Skeletal muscle satellite cell (primary cell): ENCODE data around the gene FOXN3.

Experiments
- H3K27me3 ChIP-seq: 2 replicates; pipeline ENCODE4 v1.7.0; 2013; ENCODE audit warnings: low read length; ENCODE audit not compliant: control insufficient read depth, insufficient read depth
- H3K36me3 ChIP-seq: 2 replicates; pipeline ENCODE4 v1.7.0; 2013; ENCODE audit warnings: mild to moderate bottlenecking, control low read depth, low read length; ENCODE audit not compliant: insufficient read depth
- H3K4me1 ChIP-seq: 2 replicates; pipeline ENCODE4 v1.7.0; 2013; ENCODE audit warnings: low read length; ENCODE audit not compliant: control insufficient read depth, insufficient read depth
- H3K4me2 ChIP-seq: 2 replicates; pipeline ENCODE4 v1.7.0; 2013; ENCODE audit warnings: mild to moderate bottlenecking, low read length
- H3K4me3 ChIP-seq: 2 replicates; pipeline ENCODE4 v1.7.0; 2013; ENCODE audit warnings: low read length
- H3K9ac ChIP-seq: 2 replicates; pipeline ENCODE4 v1.7.0; 2013; ENCODE audit warnings: mild to moderate bottlenecking, low read depth, low read length, moderate library complexity
- H3K9me3 ChIP-seq: replicated peaks from 2 replicates; pipeline ENCODE4 v1.7.0; 2013; ENCODE audit warnings: mild to moderate bottlenecking, control low read depth, low read length

FOXN3 gene

DNA sequence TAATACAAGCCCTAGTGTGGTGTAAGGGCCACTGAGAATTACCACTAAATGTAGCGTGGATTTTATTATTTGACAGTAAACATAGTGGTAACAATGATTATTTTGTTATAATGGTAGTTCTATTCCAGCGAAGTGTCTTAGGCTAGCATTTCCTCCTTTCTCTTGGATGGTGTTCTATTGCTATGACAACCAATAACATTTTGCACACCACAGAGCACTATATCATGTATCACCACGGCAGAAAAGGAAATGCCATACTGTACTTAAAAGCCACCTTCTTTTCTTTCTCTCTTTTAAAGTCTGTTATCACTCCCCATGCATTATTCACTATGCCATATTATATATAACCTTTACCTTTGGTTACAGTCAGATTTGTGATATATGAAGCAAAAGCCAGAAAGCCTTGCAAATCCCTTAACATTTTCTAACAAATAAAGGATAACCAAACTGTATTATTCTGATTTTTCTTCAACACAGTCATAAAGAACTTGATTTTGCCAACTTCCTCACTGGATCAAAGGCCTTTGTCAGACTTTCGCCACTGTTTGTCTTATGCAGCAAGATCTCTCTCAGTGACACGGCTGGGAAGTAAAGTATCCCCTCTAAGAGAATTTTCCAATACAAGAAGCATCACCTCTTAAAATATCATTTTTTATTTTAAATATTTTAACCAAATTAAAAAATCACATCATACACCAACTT is 195.8 kb downstream of the FOXN3 start:
- Histone ChIP-seq H3K9ac (peak overlapping the region; percentile 27), H3K4me3 (no peak overlapping the region), H3K36me3 (peaks cover 10% of the 10 kb centered on the region)

DNA sequence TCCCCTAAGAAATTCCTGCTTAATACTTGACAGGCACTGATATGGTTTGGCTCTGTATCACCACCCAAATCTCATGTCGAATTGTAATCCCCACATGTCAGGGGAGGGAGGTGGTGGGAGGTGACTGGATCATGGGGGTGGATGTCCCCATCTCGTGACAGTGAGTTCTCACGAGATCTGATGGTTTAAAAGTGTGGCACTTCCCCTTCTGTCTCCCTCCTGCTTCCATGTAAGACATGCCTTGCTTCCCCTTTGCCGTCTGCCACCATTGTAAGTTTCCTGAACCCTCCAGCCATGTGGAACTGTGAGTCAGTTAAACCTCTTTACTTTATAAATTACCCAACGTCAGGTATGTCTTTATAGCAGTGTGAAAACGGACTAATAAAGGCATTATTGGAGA is 198.0 kb downstream of the FOXN3 start:
- Histone ChIP-seq H3K27me3 (no peaks in the 10 kb centered on the region), H3K9ac (no peak overlapping the region), H3K4me2 (no peak overlapping the region), H3K36me3 (peaks cover 10% of the 10 kb centered on the region), H3K4me1 (peaks cover 24% of the 10 kb centered on the region), H3K9me3 (no peaks in the 10 kb centered on the region), H3K4me3 (no peak overlapping the region)

More for the DNA sequence above, 195.8 kb downstream of the FOXN3 start:
- Histone ChIP-seq H3K27me3 (no peaks in the 10 kb centered on the region), H3K4me1 (peaks cover 12% of the 10 kb centered on the region), H3K9me3 (no peaks in the 10 kb centered on the region), H3K4me2 (peak overlapping the region; percentile 48)

DNA sequence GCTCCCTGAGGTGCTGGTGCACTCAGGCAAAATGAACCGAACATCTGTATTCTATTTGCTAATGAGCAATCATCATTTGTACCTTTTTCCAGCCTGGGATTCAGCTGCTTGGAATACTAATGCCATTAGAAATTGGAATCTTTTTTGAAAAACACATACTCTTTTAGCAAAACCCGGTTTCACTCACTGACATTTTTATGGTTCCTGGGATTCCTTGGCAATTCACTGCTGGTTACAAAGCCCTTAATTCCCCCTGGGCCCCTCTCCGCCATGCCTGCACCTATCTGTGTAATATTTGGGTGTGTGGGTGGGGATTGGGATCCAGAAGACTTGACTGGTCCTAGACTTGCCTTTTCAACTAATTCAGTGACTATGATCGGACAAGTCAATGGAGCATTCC is 199.1 kb downstream of the FOXN3 start:
- Histone ChIP-seq H3K36me3 (peaks cover 10% of the 10 kb centered on the region), H3K4me2 (no peak overlapping the region), H3K27me3 (no peaks in the 10 kb centered on the region), H3K9me3 (no peaks in the 10 kb centered on the region), H3K9ac (no peak overlapping the region), H3K4me3 (no peak overlapping the region), H3K4me1 (peaks cover 24% of the 10 kb centered on the region)

DNA sequence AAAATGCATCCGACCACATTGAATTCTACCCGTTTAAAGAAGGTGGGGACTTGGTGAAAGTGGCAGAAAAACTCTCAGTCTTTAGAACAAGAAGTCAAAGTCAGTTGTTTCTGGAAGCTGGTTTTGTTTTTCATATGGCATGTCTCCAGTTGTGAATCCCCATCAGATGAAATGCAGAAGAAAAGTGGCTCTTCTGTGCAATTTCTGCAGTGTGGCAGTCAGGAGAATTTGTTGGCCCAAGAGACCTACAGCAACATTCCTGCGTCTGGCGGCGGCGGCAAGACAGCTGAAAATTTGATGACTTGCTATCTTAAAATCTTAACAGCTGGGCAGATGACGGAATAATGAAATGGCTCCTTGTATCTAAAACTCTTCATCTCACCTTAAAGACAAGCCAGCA is 201.5 kb downstream of the FOXN3 start:
- no peak overlapping the region for H3K4me3 ChIP-seq
- no peak overlapping the region for H3K4me2 ChIP-seq
- peak overlapping the region; percentile 38 for H3K9ac ChIP-seq
- H3K36me3 ChIP-seq: peaks cover 14% of the 10 kb centered on the region
- peaks cover 16% of the 10 kb centered on the region for H3K4me1 ChIP-seq
- H3K27me3 ChIP-seq: no peaks in the 10 kb centered on the region
- no peaks in the 10 kb centered on the region for H3K9me3 ChIP-seq

DNA sequence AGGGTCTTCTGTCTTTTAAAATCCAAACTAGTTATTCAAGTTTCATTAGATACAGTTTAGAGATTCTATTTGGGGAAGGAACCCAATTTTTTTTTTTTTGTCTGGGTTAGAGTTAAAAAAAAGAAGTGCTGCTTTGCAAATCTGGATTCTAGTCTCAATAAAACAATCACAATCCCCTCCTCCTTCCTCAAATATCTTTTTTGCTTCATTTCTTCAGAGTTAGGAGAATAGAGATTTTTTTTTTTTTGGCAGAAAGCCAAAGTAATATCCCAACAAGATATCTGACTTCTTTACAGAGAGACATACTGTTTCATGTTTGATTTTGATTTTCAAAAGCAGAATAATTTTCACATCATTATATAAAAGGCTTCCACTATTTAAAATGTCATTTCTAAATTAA is 201.9 kb downstream of the FOXN3 start:
- H3K36me3 ChIP-seq: peaks cover 14% of the 10 kb centered on the region
- H3K9me3 ChIP-seq: no peaks in the 10 kb centered on the region
- no peak overlapping the region for H3K4me3 ChIP-seq
- H3K9ac ChIP-seq: peak overlapping the region; percentile 38
- no peaks in the 10 kb centered on the region for H3K27me3 ChIP-seq
- H3K4me2 ChIP-seq: no peak overlapping the region
- H3K4me1 ChIP-seq: peaks cover 16% of the 10 kb centered on the region

DNA sequence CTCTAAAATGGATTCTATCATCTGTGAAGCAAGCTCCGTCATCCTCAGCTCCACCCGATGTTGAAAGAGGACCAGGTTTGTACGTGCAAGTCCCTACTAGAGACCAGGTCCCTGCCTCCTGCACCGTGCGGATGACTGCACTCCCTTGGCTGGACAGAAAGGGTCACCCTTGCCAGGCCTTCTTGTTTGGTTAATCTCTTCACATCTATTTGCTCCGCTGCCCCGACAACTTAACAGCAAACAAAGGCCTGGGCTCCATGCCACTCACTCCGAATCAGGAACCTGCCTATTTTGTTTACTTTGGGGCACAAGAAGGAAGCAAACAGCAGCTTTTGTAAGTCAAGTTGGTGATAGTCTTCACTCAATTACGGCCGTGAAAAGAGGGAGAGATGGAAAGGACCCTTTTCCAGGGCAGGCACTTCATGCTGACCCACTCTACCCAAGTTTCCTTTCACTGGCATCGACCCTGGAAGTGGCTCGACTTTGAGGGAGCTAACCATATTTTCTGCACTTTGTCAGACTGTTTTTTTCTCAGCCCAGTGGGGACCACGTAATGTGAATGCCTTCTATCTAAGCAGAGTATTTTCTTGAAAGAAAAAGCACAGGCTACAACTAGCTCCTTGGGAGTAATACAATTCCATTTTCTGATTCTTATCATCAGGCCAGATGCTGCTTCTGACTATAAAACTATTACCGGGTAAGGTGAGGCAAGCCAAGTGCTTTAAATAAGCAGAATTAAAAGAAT is 202.6 kb downstream of the FOXN3 start:
- Histone ChIP-seq H3K4me1 (peaks cover 16% of the 10 kb centered on the region), H3K36me3 (peaks cover 11% of the 10 kb centered on the region), H3K27me3 (no peaks in the 10 kb centered on the region), H3K4me3 (no peak overlapping the region), H3K9me3 (no peaks in the 10 kb centered on the region), H3K9ac (no peak overlapping the region), H3K4me2 (no peak overlapping the region)

DNA sequence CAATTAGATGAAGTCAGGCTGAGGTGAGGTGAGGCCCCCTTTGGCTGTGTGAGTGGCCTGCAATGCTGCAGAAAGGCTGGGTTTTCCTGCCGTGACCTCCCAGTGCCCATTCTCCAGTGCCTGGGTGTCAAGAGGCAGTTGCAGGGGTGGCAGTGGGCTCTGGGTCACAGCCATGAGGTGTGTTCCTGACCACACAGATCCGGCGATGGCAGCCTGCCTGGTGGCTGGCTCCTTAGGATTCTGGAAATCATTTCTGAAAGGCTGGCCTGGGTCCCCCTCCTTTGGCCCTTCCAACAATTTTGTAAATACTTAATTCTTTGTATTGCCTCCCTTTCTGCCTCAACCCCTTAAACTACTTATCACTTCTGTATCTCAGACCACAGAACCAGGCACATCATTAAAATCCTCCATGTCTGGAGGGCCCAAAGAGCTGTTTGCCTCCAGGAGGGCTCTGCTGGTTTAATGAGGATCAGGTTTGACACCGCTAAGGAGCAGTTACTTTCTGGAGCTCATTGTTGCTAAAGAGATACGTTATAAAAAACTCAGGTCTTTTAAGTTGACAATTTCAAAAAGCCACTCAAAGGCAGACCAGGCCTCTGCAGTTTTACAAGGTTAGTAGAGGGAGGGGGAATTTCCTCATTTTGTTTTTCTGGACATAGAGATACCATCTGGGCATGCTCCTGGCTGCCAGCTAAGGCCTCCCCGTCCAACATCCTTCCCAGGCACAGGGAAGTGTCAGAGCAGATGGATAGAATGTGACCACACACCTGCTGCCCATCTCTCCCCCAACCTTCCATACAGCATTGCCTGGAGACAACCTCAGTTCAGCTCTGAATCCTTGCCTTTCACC is 204.4 kb downstream of the FOXN3 start:
- Histone ChIP-seq H3K4me1 (peaks cover 16% of the 10 kb centered on the region), H3K36me3 (peaks cover 4% of the 10 kb centered on the region), H3K9ac (no peak overlapping the region), H3K4me2 (no peak overlapping the region), H3K9me3 (no peaks in the 10 kb centered on the region), H3K27me3 (no peaks in the 10 kb centered on the region), H3K4me3 (no peak overlapping the region)

DNA sequence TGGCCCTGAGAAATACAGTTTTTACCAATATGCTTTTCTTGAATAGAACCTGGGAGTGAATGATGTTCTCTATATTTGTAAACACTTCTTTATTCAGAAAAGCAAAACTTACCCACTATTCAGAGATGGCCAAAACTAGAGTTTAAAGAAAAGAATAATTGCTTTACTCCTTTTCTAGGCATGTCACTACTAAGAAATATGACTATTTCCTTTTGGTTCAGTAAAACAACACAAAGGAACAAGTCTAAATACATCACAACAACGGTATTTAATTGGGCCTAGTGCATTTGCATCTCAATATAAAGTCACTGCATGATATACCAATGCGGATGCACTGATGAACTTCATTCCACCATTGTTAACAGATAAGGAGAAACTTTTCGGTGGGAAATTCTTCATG is 207.5 kb downstream of the FOXN3 start:
- Histone ChIP-seq H3K27me3 (no peaks in the 10 kb centered on the region), H3K4me3 (no peak overlapping the region), H3K4me2 (no peak overlapping the region), H3K9me3 (no peaks in the 10 kb centered on the region), H3K4me1 (peaks cover 16% of the 10 kb centered on the region), H3K9ac (no peak overlapping the region), H3K36me3 (peaks cover 4% of the 10 kb centered on the region)

DNA sequence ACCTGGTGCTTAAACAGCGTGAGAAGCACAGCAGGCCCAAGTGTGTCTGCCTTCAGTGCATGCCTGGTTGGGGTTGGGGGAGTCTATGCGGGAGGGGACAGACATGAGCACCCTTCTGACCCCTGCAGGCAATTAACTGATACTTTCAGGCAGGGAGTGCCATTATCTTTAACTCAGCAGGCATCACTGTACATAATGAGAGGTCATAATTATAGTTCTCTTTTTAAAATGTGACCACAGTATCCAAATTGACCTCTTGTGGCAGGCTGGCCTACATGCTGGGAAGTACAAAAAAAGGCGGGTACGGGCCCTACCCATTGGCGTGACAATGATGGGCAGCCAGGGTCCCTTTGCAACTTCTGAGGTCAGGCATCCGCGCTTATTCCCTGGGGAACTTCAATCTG is 209.1 kb downstream of the FOXN3 start:
- H3K36me3 ChIP-seq: peaks cover 4% of the 10 kb centered on the region
- no peak overlapping the region for H3K9ac ChIP-seq
- no peaks in the 10 kb centered on the region for H3K9me3 ChIP-seq
- H3K27me3 ChIP-seq: no peaks in the 10 kb centered on the region
- H3K4me3 ChIP-seq: no peak overlapping the region
- H3K4me1 ChIP-seq: peaks cover 18% of the 10 kb centered on the region
- no peak overlapping the region for H3K4me2 ChIP-seq

DNA sequence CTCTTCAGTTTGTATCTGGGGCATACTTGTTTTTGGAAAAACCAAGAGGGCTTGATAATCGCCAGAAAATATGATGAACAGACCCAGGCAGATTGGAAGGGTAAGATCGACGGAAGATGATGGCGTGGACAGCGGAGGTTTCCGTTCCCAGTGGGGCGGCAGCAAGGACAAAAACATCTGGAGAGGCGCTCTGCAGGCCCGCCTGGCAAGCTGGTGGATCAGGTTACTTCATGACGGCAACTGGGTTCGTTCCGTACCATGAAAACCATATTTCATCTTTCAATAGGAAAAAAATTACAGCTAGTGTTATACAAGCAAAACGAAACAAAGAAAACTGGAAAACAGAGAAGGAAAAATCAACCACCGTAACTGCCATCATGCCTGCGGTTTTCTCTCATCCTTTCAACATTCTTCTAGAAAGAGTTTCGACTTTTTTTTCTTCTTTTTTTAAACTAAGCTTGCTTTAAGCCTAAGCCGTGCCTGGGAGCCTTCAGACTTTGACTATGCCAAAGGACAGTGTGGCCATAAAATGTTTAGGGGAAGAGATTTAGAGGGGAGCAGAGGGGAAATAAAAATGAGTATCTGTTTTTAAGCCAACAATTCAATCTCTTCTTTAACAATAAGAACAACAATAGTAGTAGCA is 210.5 kb downstream of the FOXN3 start:
- peak overlapping the region; percentile 59 for H3K4me2 ChIP-seq
- H3K4me1 ChIP-seq: peaks cover 18% of the 10 kb centered on the region
- H3K9ac ChIP-seq: peak overlapping the region; percentile 66
- no peaks in the 10 kb centered on the region for H3K36me3 ChIP-seq
- H3K9me3 ChIP-seq: no peaks in the 10 kb centered on the region
- no peaks in the 10 kb centered on the region for H3K27me3 ChIP-seq
- H3K4me3 ChIP-seq: peak overlapping the region; percentile 59

DNA sequence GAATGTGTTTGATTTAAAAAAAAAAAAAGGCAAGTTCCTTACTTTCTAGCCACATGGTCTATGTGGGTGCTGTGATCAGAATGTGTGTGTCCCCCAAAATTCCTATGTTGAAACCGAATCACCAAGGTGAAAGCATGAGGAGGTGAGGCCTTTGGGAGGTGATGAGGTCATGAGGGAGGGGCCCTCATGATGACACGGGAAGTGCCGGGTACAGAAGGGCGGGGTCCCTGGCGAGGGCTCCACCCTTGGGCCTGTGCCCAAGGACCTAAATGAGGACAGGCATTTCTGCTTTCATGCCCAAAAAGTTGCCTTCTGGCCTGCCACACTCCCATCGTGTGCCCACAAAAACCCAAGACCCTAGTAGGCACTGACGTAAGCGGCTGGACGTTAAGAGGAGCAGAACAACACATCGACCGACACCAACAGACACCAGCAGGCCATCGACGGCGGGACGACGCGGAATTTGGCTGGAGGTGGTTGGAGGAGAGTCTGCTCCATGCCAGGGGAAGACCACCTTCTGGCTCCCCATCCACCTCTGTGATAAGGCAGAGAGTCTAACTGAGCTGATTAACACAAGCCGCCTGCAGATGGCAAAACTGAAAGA is 211.8 kb downstream of the FOXN3 start:
- no peaks in the 10 kb centered on the region for H3K9me3 ChIP-seq
- no peaks in the 10 kb centered on the region for H3K27me3 ChIP-seq
- no peak overlapping the region for H3K4me2 ChIP-seq
- H3K4me1 ChIP-seq: peaks cover 18% of the 10 kb centered on the region
- H3K9ac ChIP-seq: no peak overlapping the region
- no peak overlapping the region for H3K4me3 ChIP-seq
- H3K36me3 ChIP-seq: no peaks in the 10 kb centered on the region
